ENCODE data around the gene HOXB2. TPM values are rescaled to one million over a fixed set of nuclear protein-coding genes. Genes with fewer than 3 reads are reported as not detected.

The HOXB2 gene
- total and polyA plus RNA-seq, 9 of the 15 experiments (the other 6 are each of a cell fraction or from before 2014, with no cell fraction given), result 2.1 to 97.7 (median 21.2) TPM

DNA sequence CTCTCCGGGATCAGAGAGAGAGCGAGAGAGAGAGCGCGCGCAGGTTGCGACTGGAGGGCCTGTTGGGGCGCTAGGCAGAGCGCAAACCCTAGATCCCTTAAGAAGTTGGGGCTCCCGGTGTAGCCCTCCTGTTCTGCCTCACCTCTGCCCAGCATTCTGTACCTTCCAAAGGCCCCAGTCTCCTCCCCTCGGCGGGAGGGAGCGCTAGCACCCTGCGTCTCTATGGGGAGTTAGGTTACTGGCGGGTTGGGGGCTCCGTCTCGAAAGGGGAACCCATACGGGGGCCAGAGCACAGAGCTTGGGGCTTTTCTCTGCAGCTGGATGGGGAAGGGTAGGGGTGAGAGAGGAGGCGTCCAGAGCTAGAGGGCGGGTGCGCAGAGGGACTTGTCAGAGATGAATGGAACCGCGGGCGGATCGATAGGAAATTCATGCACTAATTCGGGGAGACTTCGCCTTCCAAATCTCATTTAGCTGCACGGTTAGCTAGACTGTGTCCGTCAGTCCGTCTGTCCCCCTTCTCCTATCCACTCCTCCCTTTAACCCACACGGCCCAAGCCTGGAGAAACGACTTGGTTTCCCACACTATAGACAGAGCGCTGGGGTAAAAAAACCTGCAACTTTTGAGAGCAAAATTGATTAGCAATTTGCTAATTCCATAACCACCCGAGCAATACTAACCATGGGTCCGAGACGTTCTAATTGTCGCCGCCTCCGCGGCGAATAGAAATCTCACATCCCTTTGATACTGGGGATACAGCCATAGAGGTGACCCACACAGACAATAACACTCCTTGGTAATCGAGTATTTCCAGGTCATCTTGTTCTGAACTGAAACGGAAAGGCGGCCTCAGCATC, 33.9 kb upstream of the HOXB2 start (continued):
- TF ChIP-seq CTCFL (IDR thresholded peaks at IDR 0.05; ENCODE audit: borderline replicate concordance, insufficient read depth, low read depth, low read length, poor library complexity, severe bottlenecking) (no peak), ZNF224 (CRISPR knock-in tag; IDR thresholded peaks at IDR 0.05) (no peak), ZNF77 (CRISPR knock-in tag; IDR thresholded peaks at IDR 0.05) (no peak), ZBTB9 (CRISPR knock-in tag; IDR thresholded peaks at IDR 0.05) (no peak), KLF10 (CRISPR knock-in tag; IDR thresholded peaks at IDR 0.05) (no peak), GATAD2A (IDR thresholded peaks at IDR 0.05) (0 out of 2 replicates have a peak, but pooled peaks have one; percentile 38), NCOA4 (IDR thresholded peaks at IDR 0.05; ENCODE audit: partially characterized antibody) (no peak), NFATC3 (IDR thresholded peaks at IDR 0.05) (no peak), MEF2D (tag; conservative IDR thresholded peaks at IDR 0.05; ENCODE audit: low read depth) (no peak), KDM5B (IDR thresholded peaks at IDR 0.05; ENCODE audit: insufficient replicate concordance, low read depth, low read length) (peak; percentile 34), TAF9B (IDR thresholded peaks at IDR 0.05; ENCODE audit: partially characterized antibody) (no peak)
- TF ChIP-seq, protein P1, sequence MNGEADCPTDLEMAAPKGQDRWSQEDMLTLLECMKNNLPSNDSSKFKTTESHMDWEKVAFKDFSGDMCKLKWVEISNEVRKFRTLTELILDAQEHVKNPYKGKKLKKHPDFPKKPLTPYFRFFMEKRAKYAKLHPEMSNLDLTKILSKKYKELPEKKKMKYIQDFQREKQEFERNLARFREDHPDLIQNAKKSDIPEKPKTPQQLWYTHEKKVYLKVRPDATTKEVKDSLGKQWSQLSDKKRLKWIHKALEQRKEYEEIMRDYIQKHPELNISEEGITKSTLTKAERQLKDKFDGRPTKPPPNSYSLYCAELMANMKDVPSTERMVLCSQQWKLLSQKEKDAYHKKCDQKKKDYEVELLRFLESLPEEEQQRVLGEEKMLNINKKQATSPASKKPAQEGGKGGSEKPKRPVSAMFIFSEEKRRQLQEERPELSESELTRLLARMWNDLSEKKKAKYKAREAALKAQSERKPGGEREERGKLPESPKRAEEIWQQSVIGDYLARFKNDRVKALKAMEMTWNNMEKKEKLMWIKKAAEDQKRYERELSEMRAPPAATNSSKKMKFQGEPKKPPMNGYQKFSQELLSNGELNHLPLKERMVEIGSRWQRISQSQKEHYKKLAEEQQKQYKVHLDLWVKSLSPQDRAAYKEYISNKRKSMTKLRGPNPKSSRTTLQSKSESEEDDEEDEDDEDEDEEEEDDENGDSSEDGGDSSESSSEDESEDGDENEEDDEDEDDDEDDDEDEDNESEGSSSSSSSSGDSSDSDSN (IDR thresholded peaks at IDR 0.05; ENCODE audit: borderline replicate concordance in 1 of 2, low read depth in 2 of 2, low read length in 2 of 2), result peak in 1 of 2 experiments; percentile 32; a peak in 1 of 4 replicates
- TF ChIP-seq, protein P2, sequence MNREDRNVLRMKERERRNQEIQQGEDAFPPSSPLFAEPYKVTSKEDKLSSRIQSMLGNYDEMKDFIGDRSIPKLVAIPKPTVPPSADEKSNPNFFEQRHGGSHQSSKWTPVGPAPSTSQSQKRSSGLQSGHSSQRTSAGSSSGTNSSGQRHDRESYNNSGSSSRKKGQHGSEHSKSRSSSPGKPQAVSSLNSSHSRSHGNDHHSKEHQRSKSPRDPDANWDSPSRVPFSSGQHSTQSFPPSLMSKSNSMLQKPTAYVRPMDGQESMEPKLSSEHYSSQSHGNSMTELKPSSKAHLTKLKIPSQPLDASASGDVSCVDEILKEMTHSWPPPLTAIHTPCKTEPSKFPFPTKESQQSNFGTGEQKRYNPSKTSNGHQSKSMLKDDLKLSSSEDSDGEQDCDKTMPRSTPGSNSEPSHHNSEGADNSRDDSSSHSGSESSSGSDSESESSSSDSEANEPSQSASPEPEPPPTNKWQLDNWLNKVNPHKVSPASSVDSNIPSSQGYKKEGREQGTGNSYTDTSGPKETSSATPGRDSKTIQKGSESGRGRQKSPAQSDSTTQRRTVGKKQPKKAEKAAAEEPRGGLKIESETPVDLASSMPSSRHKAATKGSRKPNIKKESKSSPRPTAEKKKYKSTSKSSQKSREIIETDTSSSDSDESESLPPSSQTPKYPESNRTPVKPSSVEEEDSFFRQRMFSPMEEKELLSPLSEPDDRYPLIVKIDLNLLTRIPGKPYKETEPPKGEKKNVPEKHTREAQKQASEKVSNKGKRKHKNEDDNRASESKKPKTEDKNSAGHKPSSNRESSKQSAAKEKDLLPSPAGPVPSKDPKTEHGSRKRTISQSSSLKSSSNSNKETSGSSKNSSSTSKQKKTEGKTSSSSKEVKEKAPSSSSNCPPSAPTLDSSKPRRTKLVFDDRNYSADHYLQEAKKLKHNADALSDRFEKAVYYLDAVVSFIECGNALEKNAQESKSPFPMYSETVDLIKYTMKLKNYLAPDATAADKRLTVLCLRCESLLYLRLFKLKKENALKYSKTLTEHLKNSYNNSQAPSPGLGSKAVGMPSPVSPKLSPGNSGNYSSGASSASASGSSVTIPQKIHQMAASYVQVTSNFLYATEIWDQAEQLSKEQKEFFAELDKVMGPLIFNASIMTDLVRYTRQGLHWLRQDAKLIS (CRISPR knock-in tag; IDR thresholded peaks at IDR 0.05), result no peak
- TF ChIP-seq, protein P3, sequence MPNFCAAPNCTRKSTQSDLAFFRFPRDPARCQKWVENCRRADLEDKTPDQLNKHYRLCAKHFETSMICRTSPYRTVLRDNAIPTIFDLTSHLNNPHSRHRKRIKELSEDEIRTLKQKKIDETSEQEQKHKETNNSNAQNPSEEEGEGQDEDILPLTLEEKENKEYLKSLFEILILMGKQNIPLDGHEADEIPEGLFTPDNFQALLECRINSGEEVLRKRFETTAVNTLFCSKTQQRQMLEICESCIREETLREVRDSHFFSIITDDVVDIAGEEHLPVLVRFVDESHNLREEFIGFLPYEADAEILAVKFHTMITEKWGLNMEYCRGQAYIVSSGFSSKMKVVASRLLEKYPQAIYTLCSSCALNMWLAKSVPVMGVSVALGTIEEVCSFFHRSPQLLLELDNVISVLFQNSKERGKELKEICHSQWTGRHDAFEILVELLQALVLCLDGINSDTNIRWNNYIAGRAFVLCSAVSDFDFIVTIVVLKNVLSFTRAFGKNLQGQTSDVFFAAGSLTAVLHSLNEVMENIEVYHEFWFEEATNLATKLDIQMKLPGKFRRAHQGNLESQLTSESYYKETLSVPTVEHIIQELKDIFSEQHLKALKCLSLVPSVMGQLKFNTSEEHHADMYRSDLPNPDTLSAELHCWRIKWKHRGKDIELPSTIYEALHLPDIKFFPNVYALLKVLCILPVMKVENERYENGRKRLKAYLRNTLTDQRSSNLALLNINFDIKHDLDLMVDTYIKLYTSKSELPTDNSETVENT (CRISPR knock-in tag; IDR thresholded peaks at IDR 0.05), result 0 out of 2 replicates have a peak, but pooled peaks have one; percentile 19
